ENCODE results near the gene CTNND2.
"Not testable (repeated sequence)": the region's sequence is repeated elsewhere in the genome, so short reads cannot be mapped to it uniquely, and the experiment has no call there.

Gene CTNND2

GRCh38 chr5:11427569-11427968 lies 476.7 kb downstream of the CTNND2 start:
- no peak overlapping the region for H3K27ac ChIP-seq (ENCODE audit: insufficient read depth, low read depth, low read length, poor library complexity, severe bottlenecking)
- no peaks in the 10 kb centered on the region for H3K27me3 ChIP-seq (ENCODE audit: control insufficient read depth, insufficient read depth, low read length, poor library complexity, severe bottlenecking)
- no peaks in the 10 kb centered on the region for H3K4me1 ChIP-seq (ENCODE audit: control insufficient read depth, insufficient read depth, low read length)
- H3K36me3 ChIP-seq (ENCODE audit: control insufficient read depth, insufficient read depth, low read length), result no peaks in the 10 kb centered on the region
- WGBS, 2 experiments, result 90 to 100% methylated on average over 1 of the region's 1 CpG
- no peaks in the 10 kb centered on the region for H3K9me3 ChIP-seq (ENCODE audit: control insufficient read depth, low read length)
- H3K4me3 ChIP-seq (ENCODE audit: insufficient read depth, low read depth, low read length), result no peak overlapping the region

DNA sequence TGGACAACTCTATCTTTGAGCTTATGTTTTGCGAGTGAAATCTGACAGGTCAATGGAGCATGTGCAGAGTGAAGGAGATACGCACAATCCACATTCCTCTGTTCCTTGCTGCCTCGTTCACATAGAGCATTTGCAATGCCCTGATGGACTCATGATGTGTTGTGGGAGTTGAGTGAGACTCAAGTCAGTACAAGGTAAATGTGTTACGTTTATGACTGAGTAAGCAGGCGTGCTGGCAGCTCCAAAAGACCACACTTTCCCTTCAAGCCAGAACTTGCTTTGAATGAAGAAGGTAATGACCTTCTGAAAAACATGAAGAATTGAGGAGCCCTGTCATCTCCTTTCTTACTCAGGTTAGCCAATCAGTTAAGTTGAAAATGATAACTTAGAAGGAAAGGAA lies 477.8 kb downstream of the CTNND2 start:
- H3K9me3 ChIP-seq (ENCODE audit: control insufficient read depth, low read length), result no peaks in the 10 kb centered on the region
- no peaks in the 10 kb centered on the region for H3K27me3 ChIP-seq (ENCODE audit: control insufficient read depth, insufficient read depth, low read length, poor library complexity, severe bottlenecking)
- H3K27ac ChIP-seq (ENCODE audit: insufficient read depth, low read depth, low read length, poor library complexity, severe bottlenecking), result no peak overlapping the region
- H3K4me3 ChIP-seq (ENCODE audit: insufficient read depth, low read depth, low read length), result no peak overlapping the region
- no peaks in the 10 kb centered on the region for H3K4me1 ChIP-seq (ENCODE audit: control insufficient read depth, insufficient read depth, low read length)
- H3K36me3 ChIP-seq (ENCODE audit: control insufficient read depth, insufficient read depth, low read length), result no peaks in the 10 kb centered on the region
- 93 to 95% methylated on average over 5 of the region's 5 CpGs for WGBS, 2 experiments

DNA sequence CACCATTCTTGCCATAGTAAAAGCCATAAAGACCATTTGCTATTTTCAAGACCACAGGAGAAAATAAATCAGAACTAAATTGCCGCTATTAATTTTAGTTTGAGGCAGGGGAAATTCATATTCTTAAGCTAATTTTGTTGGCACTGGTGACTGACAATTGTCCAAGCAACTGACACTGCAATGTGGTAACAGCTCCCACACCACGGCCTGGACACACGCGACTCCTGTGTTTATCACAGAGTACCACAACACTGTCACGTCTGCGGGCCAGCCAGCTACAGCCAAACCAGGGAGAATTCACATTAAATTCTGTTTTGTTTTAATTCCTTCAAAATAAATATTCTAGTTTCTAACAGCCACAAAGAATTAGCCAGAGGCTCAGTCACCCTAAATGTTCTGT lies 481.9 kb downstream of the CTNND2 start:
- H3K4me1 ChIP-seq (ENCODE audit: control insufficient read depth, insufficient read depth, low read length), result no peaks in the 10 kb centered on the region
- H3K9me3 ChIP-seq (ENCODE audit: control insufficient read depth, low read length), result no peaks in the 10 kb centered on the region
- 96 to 98% methylated on average over 6 of the region's 6 CpGs for WGBS, 2 experiments
- no peak overlapping the region for H3K27ac ChIP-seq (ENCODE audit: insufficient read depth, low read depth, low read length, poor library complexity, severe bottlenecking)
- no peaks in the 10 kb centered on the region for H3K27me3 ChIP-seq (ENCODE audit: control insufficient read depth, insufficient read depth, low read length, poor library complexity, severe bottlenecking)
- H3K36me3 ChIP-seq (ENCODE audit: control insufficient read depth, insufficient read depth, low read length), result no peaks in the 10 kb centered on the region
- H3K4me3 ChIP-seq (ENCODE audit: insufficient read depth, low read depth, low read length), result no peak overlapping the region

GRCh38 chr5:11420969-11421368 lies 483.3 kb downstream of the CTNND2 start:
- Histone ChIP-seq H3K4me1 (ENCODE audit: control insufficient read depth, insufficient read depth, low read length) (peaks cover 1% of the 10 kb centered on the region), H3K36me3 (ENCODE audit: control insufficient read depth, insufficient read depth, low read length) (no peaks in the 10 kb centered on the region), H3K9me3 (ENCODE audit: control insufficient read depth, low read length) (no peaks in the 10 kb centered on the region), H3K27me3 (ENCODE audit: control insufficient read depth, insufficient read depth, low read length, poor library complexity, severe bottlenecking) (no peaks in the 10 kb centered on the region), H3K27ac (ENCODE audit: insufficient read depth, low read depth, low read length, poor library complexity, severe bottlenecking) (no peak overlapping the region), H3K4me3 (ENCODE audit: insufficient read depth, low read depth, low read length) (no peak overlapping the region)
- 75 to 96% methylated on average over 2 of the region's 2 CpGs for WGBS, 2 experiments

DNA sequence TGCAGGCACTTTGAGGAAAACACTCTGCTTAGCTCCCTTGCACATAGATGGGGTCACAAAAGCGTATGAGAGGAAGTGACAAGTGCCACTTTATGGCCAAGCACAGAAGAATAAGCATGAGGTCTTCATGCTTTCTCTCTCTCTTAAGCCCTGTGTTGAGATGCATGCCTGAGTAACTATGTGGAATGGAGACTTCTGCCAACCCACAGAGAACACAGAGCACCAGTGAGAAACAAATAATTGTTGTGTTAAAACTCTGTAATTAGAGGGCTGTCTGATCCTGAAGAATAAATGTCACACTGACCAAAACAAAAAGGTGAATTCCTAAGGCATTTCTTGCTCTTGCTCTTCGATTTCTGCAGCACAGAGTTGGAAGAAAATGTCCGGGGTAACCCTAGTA lies 488.5 kb downstream of the CTNND2 start:
- Histone ChIP-seq H3K4me1 (ENCODE audit: control insufficient read depth, insufficient read depth, low read length) (peaks cover 7% of the 10 kb centered on the region), H3K27ac (ENCODE audit: insufficient read depth, low read depth, low read length, poor library complexity, severe bottlenecking) (peak overlapping the region; percentile 48), H3K36me3 (ENCODE audit: control insufficient read depth, insufficient read depth, low read length) (no peaks in the 10 kb centered on the region), H3K9me3 (ENCODE audit: control insufficient read depth, low read length) (no peaks in the 10 kb centered on the region), H3K4me3 (ENCODE audit: insufficient read depth, low read depth, low read length) (no peak overlapping the region), H3K27me3 (ENCODE audit: control insufficient read depth, insufficient read depth, low read length, poor library complexity, severe bottlenecking) (no peaks in the 10 kb centered on the region)
- WGBS, 2 experiments, result 47% methylated on average over 3 of the region's 3 CpGs

GRCh38 chr5:11414732-11415131 lies 489.5 kb downstream of the CTNND2 start:
- not testable (repeated sequence) for H3K4me1 ChIP-seq (ENCODE audit: control insufficient read depth, insufficient read depth, low read length); H3K4me3 ChIP-seq (ENCODE audit: insufficient read depth, low read depth, low read length)
- 84 to 100% methylated on average over 1 of the region's 1 CpG for WGBS, 2 experiments

GRCh38 chr5:11411621-11412020 lies 492.6 kb downstream of the CTNND2 start:
- 90% methylated on average over 2 of the region's 2 CpGs; no CpG with 5 or more reads in 1 of the 2 experiments for WGBS, 2 experiments
- H3K27me3 ChIP-seq (ENCODE audit: control insufficient read depth, insufficient read depth, low read length, poor library complexity, severe bottlenecking), result no peaks in the 10 kb centered on the region
- H3K9me3 ChIP-seq (ENCODE audit: control insufficient read depth, low read length), result no peaks in the 10 kb centered on the region
- no peak overlapping the region for H3K4me3 ChIP-seq (ENCODE audit: insufficient read depth, low read depth, low read length)
- H3K27ac ChIP-seq (ENCODE audit: insufficient read depth, low read depth, low read length, poor library complexity, severe bottlenecking), result no peak overlapping the region
- no peaks in the 10 kb centered on the region for H3K36me3 ChIP-seq (ENCODE audit: control insufficient read depth, insufficient read depth, low read length)
- peaks cover 7% of the 10 kb centered on the region for H3K4me1 ChIP-seq (ENCODE audit: control insufficient read depth, insufficient read depth, low read length)

More at GRCh38 chr5:11414732-11415131, 489.5 kb downstream of the CTNND2 start:
- not testable (repeated sequence) for H3K36me3 ChIP-seq (ENCODE audit: control insufficient read depth, insufficient read depth, low read length); H3K27ac ChIP-seq (ENCODE audit: insufficient read depth, low read depth, low read length, poor library complexity, severe bottlenecking); H3K27me3 ChIP-seq (ENCODE audit: control insufficient read depth, insufficient read depth, low read length, poor library complexity, severe bottlenecking); H3K9me3 ChIP-seq (ENCODE audit: control insufficient read depth, low read length)

DNA sequence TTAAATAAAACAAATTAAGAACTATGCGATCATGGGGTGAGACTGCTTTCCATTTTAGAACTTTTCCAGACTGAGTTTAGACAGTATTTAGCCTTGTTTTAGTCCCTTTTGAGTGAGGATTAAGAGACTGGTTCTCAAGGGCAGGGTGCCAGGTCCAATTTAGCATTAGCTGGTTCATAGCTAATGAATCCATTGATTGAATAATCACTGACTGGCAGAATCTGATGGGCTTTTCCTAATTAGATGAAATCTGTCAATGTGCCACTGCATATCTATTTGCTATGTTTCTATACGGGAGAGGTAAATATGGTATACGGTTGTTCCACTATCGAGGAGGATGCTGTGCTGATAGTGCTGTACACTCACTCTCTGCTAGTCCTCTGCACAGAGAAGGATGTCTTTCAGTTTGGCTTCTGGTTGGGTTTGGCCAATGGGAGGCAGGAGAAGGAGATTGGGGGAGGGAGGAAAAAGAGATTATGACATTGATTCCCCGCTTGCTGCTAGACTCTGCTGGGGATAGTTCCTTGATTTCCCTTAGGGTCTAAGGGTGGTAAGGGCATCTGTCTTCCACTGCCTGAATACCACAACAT lies 496.6 kb downstream of the CTNND2 start:
- Histone ChIP-seq H3K27me3 (ENCODE audit: control insufficient read depth, insufficient read depth, low read length, poor library complexity, severe bottlenecking) (no peaks in the 10 kb centered on the region), H3K36me3 (ENCODE audit: control insufficient read depth, insufficient read depth, low read length) (no peaks in the 10 kb centered on the region), H3K4me1 (ENCODE audit: control insufficient read depth, insufficient read depth, low read length) (no peaks in the 10 kb centered on the region), H3K9me3 (ENCODE audit: control insufficient read depth, low read length) (no peaks in the 10 kb centered on the region), H3K4me3 (ENCODE audit: insufficient read depth, low read depth, low read length) (no peak overlapping the region), H3K27ac (ENCODE audit: insufficient read depth, low read depth, low read length, poor library complexity, severe bottlenecking) (no peak overlapping the region)
- WGBS, 2 experiments, result 87 to 98% methylated on average over 5 of the region's 5 CpGs

- Histone ChIP-seq H3K4me3 (ENCODE audit: insufficient read depth, low read depth, low read length) (no peak overlapping the region), H3K27me3 (ENCODE audit: control insufficient read depth, insufficient read depth, low read length, poor library complexity, severe bottlenecking) (no peaks in the 10 kb centered on the region), H3K9me3 (ENCODE audit: control insufficient read depth, low read length) (no peaks in the 10 kb centered on the region), H3K27ac (ENCODE audit: insufficient read depth, low read depth, low read length, poor library complexity, severe bottlenecking) (no peak overlapping the region), H3K36me3 (ENCODE audit: control insufficient read depth, insufficient read depth, low read length) (no peaks in the 10 kb centered on the region), H3K4me1 (ENCODE audit: control insufficient read depth, insufficient read depth, low read length) (no peaks in the 10 kb centered on the region)
- 95 to 98% methylated on average over 2 of the region's 2 CpGs for WGBS, 2 experiments
Measured at GRCh38 chr5:11400316-11400715, 503.9 kb downstream of the CTNND2 start.

DNA sequence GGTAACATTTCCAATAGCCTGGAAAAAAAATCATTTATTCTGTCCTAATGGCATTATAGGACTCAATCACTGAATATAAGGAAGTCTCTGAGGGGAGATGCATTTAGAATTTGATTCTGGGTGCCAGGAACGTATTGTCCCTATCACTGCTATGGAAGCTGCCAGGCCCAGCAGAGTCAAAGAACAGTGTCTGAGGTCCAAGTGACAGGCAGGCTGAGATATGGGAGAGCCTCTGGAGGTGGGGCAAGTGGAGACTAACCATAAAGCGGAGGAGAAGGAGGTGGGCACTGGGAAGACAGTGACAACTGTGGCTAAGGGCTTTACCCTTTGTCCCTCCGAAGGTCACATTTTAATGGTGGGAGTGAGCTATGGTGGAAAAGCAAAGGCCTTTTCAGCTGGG lies 505.5 kb downstream of the CTNND2 start:
- no peaks in the 10 kb centered on the region for H3K4me1 ChIP-seq (ENCODE audit: control insufficient read depth, insufficient read depth, low read length)

DNA sequence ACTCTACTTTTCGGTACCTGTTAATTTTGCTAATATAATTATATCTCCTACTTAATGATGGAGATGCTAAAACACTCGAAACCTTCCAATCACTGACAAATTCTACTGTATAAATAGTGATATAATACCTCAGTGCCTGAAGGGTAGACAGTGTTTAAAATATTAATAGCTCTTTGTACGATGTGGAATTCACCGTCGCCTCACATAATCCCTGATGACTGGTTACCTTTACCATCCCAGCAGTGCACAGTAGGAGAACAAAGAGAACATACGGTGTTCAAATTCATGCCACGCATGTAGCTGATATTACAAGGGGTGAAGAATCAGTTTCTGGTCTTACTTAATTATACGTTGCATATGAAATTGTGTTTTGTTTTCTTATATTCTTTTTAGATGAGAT lies 506.7 kb downstream of the CTNND2 start:
- Histone ChIP-seq H3K4me3 (ENCODE audit: insufficient read depth, low read depth, low read length) (no peak overlapping the region), H3K4me1 (ENCODE audit: control insufficient read depth, insufficient read depth, low read length) (no peaks in the 10 kb centered on the region), H3K9me3 (ENCODE audit: control insufficient read depth, low read length) (no peaks in the 10 kb centered on the region), H3K27me3 (ENCODE audit: control insufficient read depth, insufficient read depth, low read length, poor library complexity, severe bottlenecking) (no peaks in the 10 kb centered on the region), H3K27ac (ENCODE audit: insufficient read depth, low read depth, low read length, poor library complexity, severe bottlenecking) (no peak overlapping the region), H3K36me3 (ENCODE audit: control insufficient read depth, insufficient read depth, low read length) (peaks cover 4% of the 10 kb centered on the region)
- 94 to 96% methylated on average over 5 of the region's 8 CpGs for WGBS, 2 experiments

More for the DNA sequence above, 505.5 kb downstream of the CTNND2 start:
- 86 to 87% methylated on average over 3 of the region's 3 CpGs for WGBS, 2 experiments
- H3K27ac ChIP-seq (ENCODE audit: insufficient read depth, low read depth, low read length, poor library complexity, severe bottlenecking), result no peak overlapping the region
- H3K9me3 ChIP-seq (ENCODE audit: control insufficient read depth, low read length), result no peaks in the 10 kb centered on the region
- no peak overlapping the region for H3K4me3 ChIP-seq (ENCODE audit: insufficient read depth, low read depth, low read length)
- no peaks in the 10 kb centered on the region for H3K27me3 ChIP-seq (ENCODE audit: control insufficient read depth, insufficient read depth, low read length, poor library complexity, severe bottlenecking)
- peaks cover 3% of the 10 kb centered on the region for H3K36me3 ChIP-seq (ENCODE audit: control insufficient read depth, insufficient read depth, low read length)
